H1 (cell line): ENCODE data around the gene REPS2. TPM values are rescaled to one million over a fixed set of nuclear protein-coding genes. Genes with fewer than 3 reads are reported as not detected.

Experiments used
- CTCF ChIA-PET: fragments of 300-600 bp; sonication (Branson Sonifier 250); formaldehyde crosslinking; loops from one replicate; lab custom pipeline; 2021; ENCODE audit not compliant: partially characterized antibody; lab: Charles Lee
- POLR2A ChIA-PET: fragments of 300-600 bp; sonication (Branson Sonifier 250); formaldehyde crosslinking; loops from one replicate; lab custom pipeline; 2021; ENCODE audit warnings: inconsistent platforms; ENCODE audit not compliant: partially characterized antibody; lab: Charles Lee
- DNase-seq, 2 experiments: peaks; one replicate each; pipeline versions ENCODE4 v3.0.0 to v3.0.0-alpha.2; 2010 to 2022; ENCODE audit warnings: low spot score in 2 of 2, low read depth in 1 of 2, mixed read lengths in 1 of 2
- FAIRE-seq: peaks from 2 replicates; lab custom pipeline; 2011; peaks lifted over from hg19 to GRCh38; lab: Jason Lieb, UNC
- H2AFZ ChIP-seq: 2 replicates; pipeline ENCODE4 v1.8.1; 2012; ENCODE audit warnings: low read length, inconsistent platforms
- H2AK5ac ChIP-seq: 2 replicates; pipeline ENCODE4 v1.6.1; 2013; ENCODE audit warnings: low read depth, low read length
- H2BK120ac ChIP-seq: replicated peaks from 2 replicates; pipeline ENCODE3; 2013; ENCODE audit warnings: low read depth, low read length, inconsistent platforms
- H2BK12ac ChIP-seq: 2 replicates; pipeline ENCODE4 v1.6.1; 2013; ENCODE audit warnings: low read depth, low read length
- H2BK15ac ChIP-seq: 2 replicates; pipeline ENCODE4 v1.6.1; 2013; ENCODE audit warnings: low read length
- H2BK20ac ChIP-seq: 2 replicates; pipeline ENCODE4 v1.6.1; 2013; ENCODE audit warnings: low read length
- H2BK5ac ChIP-seq: 2 replicates; pipeline ENCODE4 v1.6.1; 2013; ENCODE audit warnings: low read depth, low read length
- H3K14ac ChIP-seq: 2 replicates; pipeline ENCODE4 v1.6.1; 2013; ENCODE audit warnings: inconsistent platforms; ENCODE audit not compliant: insufficient read length
- H3K18ac ChIP-seq: 2 replicates; pipeline ENCODE4 v1.6.1; 2013; ENCODE audit warnings: low read length; ENCODE audit errors: extremely low read depth
- H3K23ac ChIP-seq: 2 replicates; pipeline ENCODE4 v1.6.1; 2013; ENCODE audit warnings: inconsistent platforms; ENCODE audit not compliant: insufficient read length
- H3K23me2 ChIP-seq: 2 replicates; pipeline ENCODE4 v1.6.1; 2013; ENCODE audit warnings: low read depth, low read length
- H3K27ac ChIP-seq: 2 replicates; pipeline ENCODE4 v1.6.1; 2011; ENCODE audit warnings: low read depth, low read length, inconsistent platforms
- H3K27me3 ChIP-seq, 4 experiments: replicated peaks in 1 of 4; 1 replicate in 1 of 4; 2 replicates in 3 of 4; pipeline versions ENCODE4 v1.6.1 to v1.8.1; 2011 to 2013; ENCODE audit warnings: low read length in 3 of 4, mild to moderate bottlenecking in 3 of 4, inconsistent platforms in 2 of 4, mixed read lengths in 2 of 4, moderate library complexity in 1 of 4; ENCODE audit not compliant: control insufficient read depth in 3 of 4, insufficient read depth in 3 of 4; ENCODE audit errors: extremely low read depth in 1 of 4
- H3K36me3 ChIP-seq, 4 experiments: 2 replicates each; pipeline versions ENCODE4 v1.6.1 to v1.8.1; 2011 to 2013; ENCODE audit warnings: mild to moderate bottlenecking in 4 of 4, low read length in 3 of 4, moderate library complexity in 2 of 4, control low read depth in 1 of 4, inconsistent platforms in 1 of 4; ENCODE audit not compliant: insufficient read depth in 4 of 4, control insufficient read depth in 2 of 4
- H3K4ac ChIP-seq: replicated peaks from 2 replicates; pipeline ENCODE3; 2013; ENCODE audit warnings: low read length, low read depth, mixed read lengths, inconsistent platforms; ENCODE audit not compliant: insufficient read length
- H3K4me1 ChIP-seq, 4 experiments: replicated peaks in 1 of 4; 1 replicate in 1 of 4; 2 replicates in 3 of 4; pipeline versions ENCODE4 v1.6.1 to v1.8.1; 2011 to 2013; ENCODE audit warnings: low read length in 3 of 4, inconsistent platforms in 2 of 4, mixed read lengths in 1 of 4; ENCODE audit not compliant: insufficient read depth in 4 of 4, control insufficient read depth in 3 of 4
- H3K4me2 ChIP-seq, 2 experiments: 2 replicates each; pipeline versions ENCODE4 v1.6.1 to v1.8.1; 2011 to 2013; ENCODE audit warnings: low read depth in 2 of 2, low read length in 2 of 2, control low read depth in 1 of 2, inconsistent platforms in 1 of 2, mild to moderate bottlenecking in 1 of 2; ENCODE audit not compliant: insufficient read depth in 1 of 2
- H3K4me3 ChIP-seq, 4 experiments: fragments of 200-600, 300-600 bp in 1 of 4; sonication (generic), shearing (Covaris generic), sonication (Bioruptor Twin) in 1 of 4; 2 replicates each; pipeline versions ENCODE4 v1.5.1 to v1.8.1; 2011 to 2016; ENCODE audit warnings: low read length in 4 of 4, low read depth in 3 of 4, control low read depth in 2 of 4, inconsistent platforms in 2 of 4, mild to moderate bottlenecking in 2 of 4, mixed read lengths in 1 of 4, moderate library complexity in 1 of 4; ENCODE audit not compliant: insufficient read depth in 2 of 4; ENCODE audit errors: extremely low read depth in 1 of 4
- H3K56ac ChIP-seq: replicated peaks from 2 replicates; pipeline ENCODE3; 2013; ENCODE audit warnings: low read depth, mild to moderate bottlenecking, mixed read lengths, low read length, inconsistent platforms; ENCODE audit not compliant: insufficient read length
- H3K79me1 ChIP-seq: 2 replicates; pipeline ENCODE4 v1.6.1; 2013; ENCODE audit warnings: low read depth, low read length, control low read depth
- H3K79me2 ChIP-seq, 2 experiments: 2 replicates each; pipeline versions ENCODE4 v1.6.1 to v1.8.1; 2012 to 2013; ENCODE audit warnings: low read length in 2 of 2, mild to moderate bottlenecking in 2 of 2, inconsistent platforms in 1 of 2; ENCODE audit not compliant: insufficient read depth in 2 of 2, control insufficient read depth in 1 of 2
- H3K9ac ChIP-seq, 4 experiments: replicated peaks in 1 of 4; 1 replicate in 1 of 4; 2 replicates in 3 of 4; pipeline versions ENCODE4 v1.6.1 to v1.8.1; 2011 to 2013; ENCODE audit warnings: low read depth in 3 of 4, low read length in 3 of 4, control low read depth in 2 of 4, mild to moderate bottlenecking in 2 of 4, moderate library complexity in 2 of 4, inconsistent platforms in 1 of 4; ENCODE audit errors: extremely low read depth in 1 of 4
- H3K9me3 ChIP-seq, 2 experiments: 2 replicates each; pipeline versions ENCODE4 v1.6.1 to v1.8.1; 2012 to 2013; ENCODE audit warnings: mild to moderate bottlenecking in 2 of 2, moderate library complexity in 2 of 2, control low read depth in 1 of 2, inconsistent platforms in 1 of 2, low read depth in 1 of 2, low read length in 1 of 2, mixed read lengths in 1 of 2; ENCODE audit not compliant: insufficient read depth in 2 of 2
- H4K20me1 ChIP-seq, 2 experiments: replicated peaks in 1 of 2; 2 replicates each; pipeline versions ENCODE3 to v1.8.1; 2011 to 2013; ENCODE audit warnings: inconsistent platforms in 2 of 2, low read length in 2 of 2, mild to moderate bottlenecking in 1 of 2; ENCODE audit not compliant: insufficient read depth in 2 of 2, control insufficient read depth in 1 of 2
- H4K5ac ChIP-seq: 2 replicates; pipeline ENCODE4 v1.6.1; 2013; ENCODE audit warnings: low read length, low read depth, mixed read lengths, inconsistent platforms; ENCODE audit not compliant: insufficient read length
- H4K8ac ChIP-seq: 2 replicates; pipeline ENCODE4 v1.8.0; 2013; ENCODE audit warnings: mild to moderate bottlenecking, moderate library complexity, low read length, inconsistent platforms; ENCODE audit not compliant: insufficient read depth; ENCODE audit errors: extremely low read depth
- H4K91ac ChIP-seq: replicated peaks from 2 replicates; pipeline ENCODE3; 2013; ENCODE audit warnings: low read length, mixed read lengths, inconsistent platforms; ENCODE audit not compliant: insufficient read length
- GTF2F1 ChIP-seq: IDR thresholded peaks from 2 replicates; pipeline ENCODE4 v1.6.1; 2012; ENCODE audit warnings: low read depth, low read length, improper control_type of control experiment, borderline replicate concordance
- SP1 ChIP-seq: IDR thresholded peaks from 2 replicates; pipeline ENCODE4 v1.6.1; 2011; ENCODE audit warnings: low read depth, low read length
- TCF12 ChIP-seq: IDR thresholded peaks from 2 replicates; pipeline ENCODE4 v1.6.1; 2011; ENCODE audit warnings: low read depth, mild to moderate bottlenecking, low read length
- YY1 ChIP-seq: IDR thresholded peaks from 2 replicates; pipeline ENCODE4 v1.6.1; 2011; ENCODE audit warnings: low read depth, mild to moderate bottlenecking, low read length
- WGBS, 2 experiments: shearing (Covaris generic) in 1 of 2; methylation state at CpG; one replicate each; pipeline versions ENCODE4 v1.1.6 to v1.1.7; 2013 to 2015; ENCODE audit warnings: low lambda C conversion rate in 2 of 2, mixed read lengths in 2 of 2, inconsistent platforms in 1 of 2, low coverage in 1 of 2, missing lambda C conversion rate in 1 of 2; ENCODE audit not compliant: insufficient replicate concordance in 2 of 2, insufficient coverage in 1 of 2, insufficient read length in 1 of 2; ENCODE audit errors: extremely low coverage in 1 of 2, missing lambda C conversion rate in 1 of 2; 5-methylcytosine and 5-hydroxymethylcytosine counted together
- polyA plus RNA-seq, 7 experiments: library from polyadenylated mRNA; depleted of rRNA in 3 of 7; stranded (reverse) in 5 of 7; unstranded in 2 of 7; fragments of >200 nt in 5 of 7; fragments of 200-250 nt in 2 of 7; gene quantifications; 1 replicate in 5 of 7; 2 replicates in 1 of 7; 4 replicates in 1 of 7; pipeline versions ENCODE4 v1.2.1 to v1.2.3, GENCODE V29; 2011 to 2013; ENCODE audit warnings: missing spikeins in 2 of 7, mixed read lengths in 2 of 7
- total RNA-seq: library from RNA; stranded (reverse); fragmentation: NEBNext Ultra II Directional; extraction: Animal tissue kit (Norgen Biotek cat#: 25700); gene quantifications from 2 replicates; pipeline ENCODE4 v1.2.1, GENCODE V29; 2021

Gene REPS2
- total and polyA plus RNA-seq, 2 of the 8 experiments (the other 6 are each of a cell fraction or from before 2014, with no cell fraction given), result 0.79 to 4.3 TPM

- no peak overlapping the region for H4K91ac ChIP-seq
- H2AFZ ChIP-seq, result no peak overlapping the region
- H4K20me1 ChIP-seq, result no peaks in the 10 kb centered on the region
- DNase-seq, result no peak
- no peaks in the 10 kb centered on the region for H3K9me3 ChIP-seq
- H3K36me3 ChIP-seq, result no peaks in the 10 kb centered on the region
- no peak overlapping the region for H3K14ac ChIP-seq
- no peak overlapping the region for H3K23ac ChIP-seq
- H3K9ac ChIP-seq, result no peak overlapping the region
- no peak overlapping the region for H2BK120ac ChIP-seq
- H2BK5ac ChIP-seq, result no peak overlapping the region
- H3K4ac ChIP-seq, result no peak overlapping the region
- no peaks in the 10 kb centered on the region for H3K23me2 ChIP-seq
- H2BK15ac ChIP-seq, result no peak overlapping the region
- H2BK20ac ChIP-seq, result no peak overlapping the region
- H3K4me3 ChIP-seq, result no peak overlapping the region
- no peak overlapping the region for H4K5ac ChIP-seq
- no peaks in the 10 kb centered on the region for H3K79me2 ChIP-seq
- H3K4me2 ChIP-seq, result no peak overlapping the region
- no peaks in the 10 kb centered on the region for H3K4me1 ChIP-seq
- no peak overlapping the region for H3K56ac ChIP-seq
- H3K79me1 ChIP-seq, result no peaks in the 10 kb centered on the region
- no peak for FAIRE-seq
- WGBS, 2 experiments, result 88% methylated on average over 2 of the region's 2 CpGs; no CpG with 5 or more reads in 1 of the 2 experiments
- no peak overlapping the region for H2BK12ac ChIP-seq
- CTCF ChIA-PET, result interaction anchor here (1.1 kb wide), 1 partner anchor 12 kb away, joined by 3 read pairs; no protein-coding TSS in a partner anchor
- H2AK5ac ChIP-seq, result no peak overlapping the region
- no peaks in the 10 kb centered on the region for H3K27me3 ChIP-seq
- no peak overlapping the region for H4K8ac ChIP-seq
- no peak overlapping the region for H3K18ac ChIP-seq
- POLR2A ChIA-PET, result no interaction called here
- H3K27ac ChIP-seq, result no peak overlapping the region
- TF ChIP-seq YY1 (no peak), SP1 (no peak), TCF12 (no peak), GTF2F1 (no peak)
Observed at GRCh38 chrX:17056868-17057608, 110.6 kb downstream of the REPS2 start.
